GM21825 (cell line): ENCODE results near the gene OSBP2.
"Not testable (repeated sequence)": the region's sequence is repeated elsewhere in the genome, so short reads cannot be mapped to it uniquely, and the experiment has no call there.

Experiments used
- ATAC-seq: cut with Tn5 transposase; IDR thresholded peaks from one replicate; pipeline ENCODE4 v1.9.1; 2021; ENCODE audit warnings: mild to moderate bottlenecking, moderate library complexity; ENCODE audit not compliant: unreplicated experiment

OSBP2 gene

GRCh38 chr22:30718491-30718890, 23.8 kb downstream of the OSBP2 start:
- no peak for ATAC-seq

GRCh38 chr22:30718938-30719337, 24.3 kb downstream of the OSBP2 start:
- ATAC-seq, result no peak

- ATAC-seq, result no peak
These were observed 25.7 kb downstream of the OSBP2 start for GRCh38 chr22:30720263-30720837.

GRCh38 chr22:30721741-30722140, 27.1 kb downstream of the OSBP2 start:
- ATAC-seq, result no peak

GRCh38 chr22:30728826-30729225, 34.2 kb downstream of the OSBP2 start:
- ATAC-seq, result no peak

GRCh38 chr22:30731658-30732057, 37.0 kb downstream of the OSBP2 start:
- no peak for ATAC-seq

GRCh38 chr22:30732426-30732825, 37.8 kb downstream of the OSBP2 start:
- ATAC-seq, result no peak

GRCh38 chr22:30733181-30733631, 38.5 kb downstream of the OSBP2 start:
- ATAC-seq, result no peak

- not testable (repeated sequence) for ATAC-seq
These were observed 45.3 kb downstream of the OSBP2 start for GRCh38 chr22:30740007-30740406.

- ATAC-seq, result not testable (repeated sequence)
These were observed 45.8 kb downstream of the OSBP2 start for GRCh38 chr22:30740511-30740910.

GRCh38 chr22:30742291-30743256, 47.9 kb downstream of the OSBP2 start:
- no peak for ATAC-seq

- ATAC-seq, result no peak
These were observed 48.8 kb downstream of the OSBP2 start for GRCh38 chr22:30743257-30744020.

- ATAC-seq, result no peak
These were observed 49.5 kb downstream of the OSBP2 start for GRCh38 chr22:30744224-30744623.

GRCh38 chr22:30747493-30747892, 52.8 kb downstream of the OSBP2 start:
- no peak for ATAC-seq

GRCh38 chr22:30749272-30749671, 54.6 kb downstream of the OSBP2 start:
- ATAC-seq, result no peak

GRCh38 chr22:30749849-30750248, 55.2 kb downstream of the OSBP2 start:
- no peak for ATAC-seq

- no peak for ATAC-seq
These were observed 56.9 kb downstream of the OSBP2 start for GRCh38 chr22:30751529-30751928.

GRCh38 chr22:30752771-30753170, 58.1 kb downstream of the OSBP2 start:
- no peak for ATAC-seq

- ATAC-seq, result no peak
These were observed 59.0 kb downstream of the OSBP2 start for GRCh38 chr22:30753701-30754100.

GRCh38 chr22:30754521-30754920, 59.8 kb downstream of the OSBP2 start:
- no peak for ATAC-seq

- ATAC-seq, result no peak
These were observed 60.5 kb downstream of the OSBP2 start for GRCh38 chr22:30754971-30755758.
